Esophagus (tissue), 2 donors: ENCODE data around the gene BMP3. TPM values are rescaled to one million over a fixed set of nuclear protein-coding genes. Genes with fewer than 3 reads are reported as not detected.
A peak's percentile ranks its signal among the peaks of the same experiment; 100 is the strongest.

ENCODE experiments used
- H3K27ac ChIP-seq, 2 donors: one replicate each; pipeline ENCODE4 v1.5.1; 2013; ENCODE audit warnings: low read depth in 2 of 2, mild to moderate bottlenecking in 2 of 2, inconsistent platforms in 1 of 2, low read length in 1 of 2, moderate library complexity in 1 of 2
- H3K27me3 ChIP-seq, 2 donors: one replicate each; pipeline ENCODE4 v1.6.1; 2013; ENCODE audit warnings: low read length in 2 of 2, control low read depth in 1 of 2, mild to moderate bottlenecking in 1 of 2; ENCODE audit not compliant: insufficient read depth in 2 of 2, control insufficient read depth in 1 of 2
- H3K36me3 ChIP-seq, 2 donors: one replicate each; pipeline ENCODE4 v1.6.1; 2013; ENCODE audit warnings: low read length in 1 of 2; ENCODE audit not compliant: control insufficient read depth in 2 of 2, insufficient read depth in 2 of 2
- H3K4me1 ChIP-seq, 2 donors: one replicate each; pipeline ENCODE4 v1.6.1; 2013; ENCODE audit warnings: low read length in 1 of 2; ENCODE audit not compliant: control insufficient read depth in 2 of 2, insufficient read depth in 2 of 2
- H3K4me3 ChIP-seq, 2 donors: one replicate each; pipeline ENCODE4 v1.5.1; 2013; ENCODE audit warnings: low read length in 2 of 2, mild to moderate bottlenecking in 2 of 2, low read depth in 1 of 2, moderate library complexity in 1 of 2
- H3K9me3 ChIP-seq, 2 donors: one replicate each; pipeline ENCODE4 v1.6.1; 2013; ENCODE audit warnings: mild to moderate bottlenecking in 2 of 2, low read depth in 1 of 2, low read length in 1 of 2, moderate library complexity in 1 of 2; ENCODE audit not compliant: control insufficient read depth in 2 of 2, insufficient read depth in 1 of 2
- WGBS, 2 donors: extraction: QIAGEN DNeasy Blood & Tissue Kit; methylation state at CpG; one replicate each; pipeline ENCODE4 v1.1.7; 2013; 5-methylcytosine and 5-hydroxymethylcytosine counted together
- polyA plus RNA-seq, 2 donors: library from polyadenylated mRNA; stranded (reverse); fragments of 200-250 nt; gene quantifications; one replicate each; pipeline ENCODE4 v1.2.3, GENCODE V29; 2013
- donor health status: healthy with polysubstance abuse.
- donor health status: Bipolar disorder and iron deficiency.

Gene BMP3
- polyA plus RNA-seq, 2 donors = 0.05 to 0.12 TPM

DNA sequence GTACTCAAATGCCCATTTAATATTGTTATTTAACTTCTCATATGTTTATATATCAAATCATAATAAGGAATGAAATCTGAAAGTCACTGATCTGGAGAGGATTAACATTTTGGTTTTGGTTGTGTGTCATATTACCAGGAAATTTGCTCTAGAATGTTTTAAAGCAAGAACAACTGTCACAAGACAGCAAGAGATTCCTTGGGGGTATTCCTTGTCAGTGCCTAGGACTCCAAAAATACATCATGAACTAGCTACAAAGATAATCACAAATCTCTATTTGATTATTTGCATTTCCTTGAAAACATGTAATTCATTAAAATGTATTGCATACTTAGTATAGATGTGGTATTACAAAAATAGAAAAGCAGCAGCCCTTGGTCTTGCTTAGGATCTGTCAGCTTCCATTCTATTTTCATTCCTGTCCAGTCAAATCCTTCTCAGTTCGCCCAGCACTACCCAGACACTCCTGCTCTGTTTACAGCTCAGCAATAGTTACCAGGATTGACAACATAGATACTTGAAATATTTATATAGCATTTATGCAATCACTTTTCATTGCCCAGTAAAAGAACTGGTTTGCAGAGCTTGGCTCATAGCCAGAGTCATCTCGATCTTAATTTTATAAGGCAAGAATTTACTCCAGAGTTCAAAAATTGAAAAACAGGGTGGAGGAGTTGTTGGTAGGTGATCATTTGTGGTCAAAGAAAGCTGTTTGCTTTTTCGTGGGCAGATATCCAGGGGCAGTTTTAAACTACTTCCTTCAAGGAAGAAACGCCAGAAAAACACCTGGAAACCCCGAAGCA, 9.2 kb upstream of the BMP3 start:
- no peaks in the 10 kb centered on the region for H3K27me3 ChIP-seq
- no peaks in the 10 kb centered on the region for H3K4me1 ChIP-seq
- H3K36me3 ChIP-seq = no peaks in the 10 kb centered on the region
- 20% methylated on average over 5 of the region's 5 CpGs for WGBS, 2 donors
- H3K4me3 ChIP-seq = no peak overlapping the region
- H3K9me3 ChIP-seq = no peaks in the 10 kb centered on the region
- no peak overlapping the region for H3K27ac ChIP-seq

DNA sequence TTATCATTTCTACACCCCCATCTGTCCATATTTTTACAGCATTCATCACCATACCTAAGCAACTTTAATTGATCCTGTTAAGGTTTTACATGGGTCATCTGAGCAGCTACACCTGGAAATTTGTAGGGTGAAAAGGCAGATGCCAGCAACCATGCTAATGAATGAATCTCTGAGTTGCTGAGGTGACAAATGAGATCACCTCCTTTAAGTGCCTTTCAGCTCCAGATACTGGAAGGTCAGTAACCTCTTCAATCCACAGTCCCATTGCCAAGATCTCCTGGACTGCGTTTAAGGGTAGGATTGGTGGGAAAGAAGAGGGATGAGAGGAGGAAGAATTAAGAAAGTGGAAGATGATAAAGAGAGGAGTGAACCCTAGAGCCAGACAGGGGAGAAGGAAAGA, 8.5 kb upstream of the BMP3 start:
- Histone ChIP-seq H3K4me3 (no peak overlapping the region), H3K36me3 (no peaks in the 10 kb centered on the region), H3K27me3 (no peaks in the 10 kb centered on the region), H3K9me3 (no peaks in the 10 kb centered on the region), H3K4me1 (no peaks in the 10 kb centered on the region), H3K27ac (no peak overlapping the region)
- WGBS, 2 donors = 47 to 65% methylated on average over 1 of the region's 1 CpG

DNA sequence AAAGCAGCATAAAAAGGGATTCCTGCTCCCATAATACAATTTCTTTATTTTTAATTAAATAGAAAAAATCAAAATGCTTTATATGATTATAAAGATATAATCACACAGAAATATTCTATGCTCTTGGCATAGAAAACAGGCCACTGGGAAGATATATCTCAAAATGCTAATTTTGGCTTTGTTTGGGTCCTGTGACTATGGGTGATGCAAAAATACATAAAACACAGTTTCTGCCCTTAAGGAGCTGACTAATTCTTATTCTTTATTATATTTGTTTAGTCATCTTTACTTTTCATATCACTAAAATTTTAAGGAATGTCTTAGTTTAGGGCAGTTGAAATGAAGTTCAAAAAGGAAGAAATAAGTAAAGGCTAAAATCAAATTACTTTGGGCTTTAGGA, 7.0 kb upstream of the BMP3 start:
- no peaks in the 10 kb centered on the region for H3K4me1 ChIP-seq
- no peaks in the 10 kb centered on the region for H3K9me3 ChIP-seq
- H3K4me3 ChIP-seq = no peak overlapping the region
- H3K27ac ChIP-seq = no peak overlapping the region
- peaks cover 0 to 3% of the 10 kb centered on the region in 2 donors for H3K27me3 ChIP-seq
- no peaks in the 10 kb centered on the region for H3K36me3 ChIP-seq

DNA sequence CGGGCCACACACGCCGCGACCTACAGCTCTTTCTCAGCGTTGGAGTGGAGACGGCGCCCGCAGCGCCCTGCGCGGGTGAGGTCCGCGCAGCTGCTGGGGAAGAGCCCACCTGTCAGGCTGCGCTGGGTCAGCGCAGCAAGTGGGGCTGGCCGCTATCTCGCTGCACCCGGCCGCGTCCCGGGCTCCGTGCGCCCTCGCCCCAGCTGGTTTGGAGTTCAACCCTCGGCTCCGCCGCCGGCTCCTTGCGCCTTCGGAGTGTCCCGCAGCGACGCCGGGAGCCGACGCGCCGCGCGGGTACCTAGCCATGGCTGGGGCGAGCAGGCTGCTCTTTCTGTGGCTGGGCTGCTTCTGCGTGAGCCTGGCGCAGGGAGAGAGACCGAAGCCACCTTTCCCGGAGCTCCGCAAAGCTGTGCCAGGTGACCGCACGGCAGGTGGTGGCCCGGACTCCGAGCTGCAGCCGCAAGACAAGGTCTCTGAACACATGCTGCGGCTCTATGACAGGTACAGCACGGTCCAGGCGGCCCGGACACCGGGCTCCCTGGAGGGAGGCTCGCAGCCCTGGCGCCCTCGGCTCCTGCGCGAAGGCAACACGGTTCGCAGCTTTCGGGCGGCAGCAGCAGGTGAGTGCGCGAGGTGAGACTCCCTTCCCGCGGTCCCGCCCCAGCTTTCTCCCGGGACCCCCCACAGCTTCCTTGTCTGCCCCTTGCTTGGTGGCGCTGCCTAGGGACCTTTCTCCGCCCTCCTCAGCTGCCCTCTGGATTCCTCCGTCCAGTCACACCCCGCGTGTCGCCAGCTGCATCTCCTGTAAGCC, 678 bp downstream of the BMP3 start:
- H3K4me1 ChIP-seq = peaks cover 0 to 4% of the 10 kb centered on the region in 2 donors
- WGBS, 2 donors = 1 to 2% methylated on average over 77 of the region's 77 CpGs
- peaks cover 0 to 17% of the 10 kb centered on the region in 2 donors for H3K27me3 ChIP-seq
- H3K9me3 ChIP-seq = no peaks in the 10 kb centered on the region
- no peak overlapping the region for H3K27ac ChIP-seq
- H3K36me3 ChIP-seq = no peaks in the 10 kb centered on the region
- peak overlapping the region; percentile 33 to 43 for H3K4me3 ChIP-seq

DNA sequence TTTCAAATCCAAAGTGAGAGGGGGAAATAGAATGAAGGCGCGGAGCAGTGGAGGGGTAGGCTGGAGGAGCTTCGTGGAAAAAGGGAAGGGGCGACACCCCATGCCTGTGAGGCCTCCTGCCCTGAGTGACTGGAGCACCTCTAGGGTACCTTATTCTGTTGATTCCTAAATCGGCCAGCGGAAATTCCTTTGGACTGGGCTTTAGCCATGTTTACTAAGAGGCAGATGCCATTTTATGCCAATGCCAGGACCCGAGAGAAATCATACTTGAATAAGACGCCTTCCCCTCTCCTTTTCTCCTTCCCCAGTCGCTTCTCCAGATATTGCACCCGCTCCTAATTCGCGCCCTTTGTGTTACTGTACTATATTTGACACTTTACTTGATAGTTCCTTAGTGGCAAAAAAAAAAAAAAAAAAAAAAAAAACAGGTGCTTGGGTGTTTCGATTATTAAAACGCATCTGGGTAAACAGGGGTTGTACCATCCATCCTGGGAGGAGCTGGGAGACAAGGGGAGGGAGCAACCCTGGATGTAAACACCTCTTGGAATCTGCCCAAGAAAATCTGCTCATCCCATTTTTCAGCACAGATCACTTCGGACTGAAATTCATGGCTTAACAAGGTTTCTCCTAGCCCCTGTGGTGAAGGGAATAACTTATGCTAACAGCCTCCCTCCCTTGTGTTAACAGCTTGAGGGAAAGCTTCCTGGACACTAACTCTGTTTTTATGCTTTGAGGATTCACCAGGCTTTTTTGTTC, 1.5 kb downstream of the BMP3 start:
- H3K4me3 ChIP-seq = no peak overlapping the region
- H3K27ac ChIP-seq = no peak overlapping the region
- H3K9me3 ChIP-seq = no peaks in the 10 kb centered on the region
- H3K36me3 ChIP-seq = no peaks in the 10 kb centered on the region
- peaks cover 0 to 17% of the 10 kb centered on the region in 2 donors for H3K27me3 ChIP-seq
- peaks cover 0 to 4% of the 10 kb centered on the region in 2 donors for H3K4me1 ChIP-seq
- 24 to 27% methylated on average over 15 of the region's 15 CpGs for WGBS, 2 donors

DNA sequence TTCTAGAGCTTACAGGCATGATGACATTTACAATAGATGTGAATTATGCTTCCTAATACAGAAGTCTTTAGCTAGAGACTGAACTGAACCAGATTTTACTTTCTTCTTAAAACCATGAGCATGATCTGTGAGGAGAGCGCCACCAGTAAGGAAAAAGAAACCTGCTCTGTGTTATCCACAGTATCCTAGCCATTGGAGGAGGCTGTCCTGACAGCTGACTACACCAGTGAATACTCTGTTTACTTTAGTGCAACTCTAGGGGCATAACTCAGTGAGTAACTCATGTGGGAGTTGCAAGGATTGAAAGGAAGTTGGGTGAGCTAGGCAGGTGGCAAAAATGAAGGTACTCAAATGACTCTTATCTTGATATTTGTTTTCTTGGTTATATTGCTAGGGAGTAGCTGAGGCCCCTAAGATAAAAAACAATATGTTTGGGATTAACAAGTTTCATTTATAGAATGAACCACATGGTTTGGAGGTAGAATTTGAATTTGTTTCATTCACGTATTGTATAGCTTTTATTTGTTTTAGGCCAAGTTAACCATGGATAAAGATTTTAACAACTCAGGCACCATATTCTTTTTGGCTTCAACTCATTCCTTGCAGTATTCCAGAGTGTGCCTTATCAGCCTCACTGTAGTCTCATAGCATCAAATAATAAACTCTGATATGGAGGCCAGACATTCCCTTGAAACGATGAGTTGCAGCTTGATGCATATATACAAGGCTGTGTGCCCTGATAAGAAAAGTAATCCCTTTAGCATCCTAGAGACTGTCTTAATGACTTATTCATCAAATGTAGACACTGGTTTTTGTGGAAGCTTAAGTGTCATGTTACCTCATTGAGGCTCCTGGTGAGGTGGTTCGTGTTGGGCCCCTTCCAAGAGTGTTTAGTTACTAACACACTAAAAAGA, 2.5 kb downstream of the BMP3 start:
- Histone ChIP-seq H3K9me3 (no peaks in the 10 kb centered on the region), H3K4me1 (peaks cover 0 to 4% of the 10 kb centered on the region in 2 donors), H3K36me3 (no peaks in the 10 kb centered on the region), H3K4me3 (no peak overlapping the region), H3K27ac (no peak overlapping the region), H3K27me3 (peaks cover 0 to 14% of the 10 kb centered on the region in 2 donors)
- 66 to 79% methylated on average over 4 of the region's 4 CpGs for WGBS, 2 donors

DNA sequence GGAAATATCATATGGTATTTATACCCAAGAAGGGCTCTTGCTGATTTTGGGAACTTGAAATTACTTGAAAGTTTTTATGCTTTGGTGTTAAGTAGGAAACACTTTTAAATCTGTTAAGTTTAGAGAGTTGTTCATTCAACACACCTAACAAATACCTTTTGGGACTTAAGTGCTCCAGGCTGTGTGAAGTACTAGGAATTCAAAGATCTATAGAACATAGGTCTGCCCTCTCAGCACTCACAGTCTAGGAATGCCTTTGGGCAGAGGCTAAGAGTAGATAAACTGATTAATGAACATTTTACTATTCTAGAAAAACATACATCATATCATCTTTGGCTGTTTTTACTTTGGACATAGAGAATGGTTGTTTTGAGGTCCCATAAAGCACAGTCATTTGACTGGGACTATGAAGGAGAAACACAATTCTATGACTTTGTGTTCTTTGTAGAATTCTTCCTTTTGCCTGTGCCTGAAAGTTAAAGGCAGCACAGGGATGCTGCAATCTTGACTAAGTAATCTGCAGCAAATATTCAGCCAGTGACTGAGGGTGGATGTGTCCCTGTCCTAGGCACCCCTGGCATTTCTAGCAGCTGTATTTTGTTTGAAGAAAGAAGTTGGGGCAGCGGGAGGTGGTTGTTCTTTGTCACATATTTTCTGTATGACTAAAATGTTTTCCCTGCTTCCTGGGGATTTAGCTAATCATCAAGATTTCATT, 8.3 kb downstream of the BMP3 start:
- H3K36me3 ChIP-seq = no peaks in the 10 kb centered on the region
- H3K4me1 ChIP-seq = no peaks in the 10 kb centered on the region
- H3K27me3 ChIP-seq = no peaks in the 10 kb centered on the region
- 34 to 70% methylated on average over 1 of the region's 1 CpG for WGBS, 2 donors
- no peak overlapping the region for H3K27ac ChIP-seq
- H3K9me3 ChIP-seq = no peaks in the 10 kb centered on the region
- H3K4me3 ChIP-seq = no peak overlapping the region

DNA sequence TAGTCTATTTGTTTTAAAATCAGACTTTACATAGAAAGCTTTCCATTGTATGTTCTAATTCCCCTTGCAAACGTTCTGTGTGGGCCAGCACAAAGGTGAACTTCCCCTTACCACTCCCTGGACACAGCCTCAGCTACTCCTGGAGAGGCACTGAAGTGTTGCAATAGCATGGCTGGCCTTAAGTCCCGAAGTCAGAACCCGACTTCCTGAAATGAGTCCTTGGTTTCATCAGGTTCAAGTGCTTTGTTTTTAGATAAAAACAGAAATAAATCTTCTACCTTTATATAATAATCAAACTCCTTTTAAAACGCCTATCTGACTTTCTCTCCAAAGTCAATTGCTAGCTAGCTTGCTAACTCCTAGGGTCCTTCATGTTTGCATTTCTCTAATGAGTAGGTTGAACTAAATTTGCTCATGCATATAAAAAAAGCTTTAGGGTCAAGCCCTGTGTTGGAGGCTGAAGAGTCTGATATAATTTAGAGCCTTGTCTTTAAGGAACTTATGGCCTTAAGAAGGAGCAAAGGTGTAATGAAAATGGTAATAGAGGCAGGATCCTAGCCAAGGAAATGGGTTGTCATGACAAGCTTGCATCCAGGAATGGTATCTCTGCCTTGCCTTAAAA, 9.0 kb downstream of the BMP3 start:
- 30 to 31% methylated on average over 4 of the region's 4 CpGs for WGBS, 2 donors

More for the DNA sequence above, 9.0 kb downstream of the BMP3 start:
- Histone ChIP-seq H3K27me3 (no peaks in the 10 kb centered on the region), H3K27ac (no peak overlapping the region), H3K4me1 (no peaks in the 10 kb centered on the region), H3K4me3 (no peak overlapping the region), H3K36me3 (no peaks in the 10 kb centered on the region), H3K9me3 (no peaks in the 10 kb centered on the region)
